ENCODE data around the gene CD6.
"Not testable (repeated sequence)": the region's sequence is repeated elsewhere in the genome, so short reads cannot be mapped to it uniquely, and the experiment has no call there.

Gene CD6

GRCh38 chr11:61061081-61061826 is 89.8 kb downstream of the CD6 start:
- H3K9ac ChIP-seq (ENCODE audit: low read length), result no peak overlapping the region
- H3K4me3 ChIP-seq (ENCODE audit: low read length), result no peak overlapping the region
- no peaks in the 10 kb centered on the region for H3K9me3 ChIP-seq (ENCODE audit: control insufficient read depth, low read length)
- no peaks in the 10 kb centered on the region for H3K36me3 ChIP-seq (ENCODE audit: control insufficient read depth, insufficient read depth, low read length)
- H3K27me3 ChIP-seq (ENCODE audit: control insufficient read depth, insufficient read depth, low read length), result no peaks in the 10 kb centered on the region
- H3K4me1 ChIP-seq (ENCODE audit: control insufficient read depth, insufficient read depth, low read length), result peaks cover 8% of the 10 kb centered on the region

GRCh38 chr11:61062181-61062930 is 90.9 kb downstream of the CD6 start:
- Histone ChIP-seq H3K9me3 (ENCODE audit: control insufficient read depth, low read length) (no peaks in the 10 kb centered on the region), H3K36me3 (ENCODE audit: control insufficient read depth, insufficient read depth, low read length) (no peaks in the 10 kb centered on the region)

GRCh38 chr11:61065236-61065635 is 93.8 kb downstream of the CD6 start:
- not testable (repeated sequence) for H3K27me3 ChIP-seq (ENCODE audit: control insufficient read depth, insufficient read depth, low read length); H3K4me1 ChIP-seq (ENCODE audit: control insufficient read depth, insufficient read depth, low read length); H3K9ac ChIP-seq (ENCODE audit: low read length); H3K9me3 ChIP-seq (ENCODE audit: control insufficient read depth, low read length); H3K36me3 ChIP-seq (ENCODE audit: control insufficient read depth, insufficient read depth, low read length); H3K4me3 ChIP-seq (ENCODE audit: low read length)

More at GRCh38 chr11:61062181-61062930, 90.9 kb downstream of the CD6 start:
- no peak overlapping the region for H3K4me3 ChIP-seq (ENCODE audit: low read length)
- no peaks in the 10 kb centered on the region for H3K27me3 ChIP-seq (ENCODE audit: control insufficient read depth, insufficient read depth, low read length)
- H3K4me1 ChIP-seq (ENCODE audit: control insufficient read depth, insufficient read depth, low read length), result peaks cover 8% of the 10 kb centered on the region
- no peak overlapping the region for H3K9ac ChIP-seq (ENCODE audit: low read length)

- H3K27me3 ChIP-seq (ENCODE audit: control insufficient read depth, insufficient read depth, low read length), result no peaks in the 10 kb centered on the region
- H3K9ac ChIP-seq (ENCODE audit: low read length), result no peak overlapping the region
- no peak overlapping the region for H3K4me3 ChIP-seq (ENCODE audit: low read length)
- peaks cover 7% of the 10 kb centered on the region for H3K4me1 ChIP-seq (ENCODE audit: control insufficient read depth, insufficient read depth, low read length)
- no peaks in the 10 kb centered on the region for H3K36me3 ChIP-seq (ENCODE audit: control insufficient read depth, insufficient read depth, low read length)
- no peaks in the 10 kb centered on the region for H3K9me3 ChIP-seq (ENCODE audit: control insufficient read depth, low read length)
Measured at GRCh38 chr11:61065955-61066638, 94.6 kb downstream of the CD6 start.

- Histone ChIP-seq H3K36me3 (ENCODE audit: control insufficient read depth, insufficient read depth, low read length) (no peaks in the 10 kb centered on the region), H3K27me3 (ENCODE audit: control insufficient read depth, insufficient read depth, low read length) (no peaks in the 10 kb centered on the region), H3K4me1 (ENCODE audit: control insufficient read depth, insufficient read depth, low read length) (peaks cover 1% of the 10 kb centered on the region), H3K9ac (ENCODE audit: low read length) (no peak overlapping the region), H3K9me3 (ENCODE audit: control insufficient read depth, low read length) (no peaks in the 10 kb centered on the region), H3K4me3 (ENCODE audit: low read length) (no peak overlapping the region)
Measured at GRCh38 chr11:61066645-61067044, 95.2 kb downstream of the CD6 start.

- no peak overlapping the region for H3K4me3 ChIP-seq (ENCODE audit: low read length)
- H3K4me1 ChIP-seq (ENCODE audit: control insufficient read depth, insufficient read depth, low read length), result no peaks in the 10 kb centered on the region
- no peak overlapping the region for H3K9ac ChIP-seq (ENCODE audit: low read length)
- H3K9me3 ChIP-seq (ENCODE audit: control insufficient read depth, low read length), result no peaks in the 10 kb centered on the region
- H3K27me3 ChIP-seq (ENCODE audit: control insufficient read depth, insufficient read depth, low read length), result no peaks in the 10 kb centered on the region
- H3K36me3 ChIP-seq (ENCODE audit: control insufficient read depth, insufficient read depth, low read length), result no peaks in the 10 kb centered on the region
Measured at GRCh38 chr11:61067782-61068446, 96.4 kb downstream of the CD6 start.

GRCh38 chr11:61068581-61068980 is 97.1 kb downstream of the CD6 start:
- Histone ChIP-seq H3K4me3 (ENCODE audit: low read length) (no peak overlapping the region), H3K36me3 (ENCODE audit: control insufficient read depth, insufficient read depth, low read length) (no peaks in the 10 kb centered on the region), H3K9ac (ENCODE audit: low read length) (no peak overlapping the region), H3K4me1 (ENCODE audit: control insufficient read depth, insufficient read depth, low read length) (no peaks in the 10 kb centered on the region), H3K9me3 (ENCODE audit: control insufficient read depth, low read length) (no peaks in the 10 kb centered on the region), H3K27me3 (ENCODE audit: control insufficient read depth, insufficient read depth, low read length) (no peaks in the 10 kb centered on the region)

GRCh38 chr11:61069427-61069826 is 97.9 kb downstream of the CD6 start:
- no peaks in the 10 kb centered on the region for H3K27me3 ChIP-seq (ENCODE audit: control insufficient read depth, insufficient read depth, low read length)
- H3K9me3 ChIP-seq (ENCODE audit: control insufficient read depth, low read length), result no peaks in the 10 kb centered on the region
- H3K4me1 ChIP-seq (ENCODE audit: control insufficient read depth, insufficient read depth, low read length), result no peaks in the 10 kb centered on the region
- no peaks in the 10 kb centered on the region for H3K36me3 ChIP-seq (ENCODE audit: control insufficient read depth, insufficient read depth, low read length)
- no peak overlapping the region for H3K9ac ChIP-seq (ENCODE audit: low read length)
- no peak overlapping the region for H3K4me3 ChIP-seq (ENCODE audit: low read length)

Measured in mucosa of stomach (tissue), 1 donor.